Ascending aorta (tissue), 2 donors: ENCODE results near the gene TTC21B. TPM values are rescaled to one million over a fixed set of nuclear protein-coding genes. Genes with fewer than 3 reads are reported as not detected.

Experiments
- DNase-seq, 2 donors: peaks; one replicate each; pipeline ENCODE4 v3.0.0-alpha.2; 2019; ENCODE audit warnings: low spot score in 2 of 2
- H3K27ac ChIP-seq, 2 donors: fragments of 200-600 bp; sonication (generic); one replicate each; pipeline ENCODE4 v1.5.1; 2016 to 2017; ENCODE audit warnings: mild to moderate bottlenecking in 1 of 2
- H3K27me3 ChIP-seq: fragments of 200-600 bp; sonication (generic); one replicate; pipeline ENCODE4 v1.5.1; 2017
- H3K36me3 ChIP-seq, 2 donors: fragments of 200-600 bp; sonication (generic); one replicate each; pipeline ENCODE4 v1.5.1; 2016
- H3K4me1 ChIP-seq, 2 donors: fragments of 200-600 bp; sonication (generic); one replicate each; pipeline ENCODE4 v1.5.1; 2016 to 2017; ENCODE audit warnings: mild to moderate bottlenecking in 1 of 2
- H3K4me3 ChIP-seq, 2 donors: fragments of 200-600 bp; sonication (generic); one replicate each; pipeline ENCODE4 v1.5.1; 2016 to 2017; ENCODE audit warnings: mild to moderate bottlenecking in 1 of 2
- H3K9me3 ChIP-seq, 2 donors: fragments of 200-600 bp; sonication (generic); one replicate each; pipeline ENCODE4 v1.5.1; 2016
- intact Hi-C: fragments of 100-400 bp; cut with DNase I; formaldehyde crosslinking; loops from one replicate; pipeline ENCODE4 v1.15.1; 2023
- total RNA-seq: library from RNA; depleted of rRNA; stranded (reverse); fragments of >200 nt; gene quantifications from one replicate; pipeline ENCODE4 v1.1.0, GENCODE V29; 2016
- TF ChIP-seq, protein P1 (sequence below), 3 experiments: fragments of 200-600 bp in 2 of 3; fragments of 450-650 bp in 1 of 3; sonication (generic) in 2 of 3; IDR thresholded peaks; one replicate each; pipeline ENCODE4 v1.5.1; 2016 to 2019; ENCODE audit warnings: antibody characterized with exemption in 3 of 3, mild to moderate bottlenecking in 1 of 3, moderate library complexity in 1 of 3

Gene TTC21B
- total RNA-seq, 1 donor from 2014 or later: 5.5 TPM

DNA sequence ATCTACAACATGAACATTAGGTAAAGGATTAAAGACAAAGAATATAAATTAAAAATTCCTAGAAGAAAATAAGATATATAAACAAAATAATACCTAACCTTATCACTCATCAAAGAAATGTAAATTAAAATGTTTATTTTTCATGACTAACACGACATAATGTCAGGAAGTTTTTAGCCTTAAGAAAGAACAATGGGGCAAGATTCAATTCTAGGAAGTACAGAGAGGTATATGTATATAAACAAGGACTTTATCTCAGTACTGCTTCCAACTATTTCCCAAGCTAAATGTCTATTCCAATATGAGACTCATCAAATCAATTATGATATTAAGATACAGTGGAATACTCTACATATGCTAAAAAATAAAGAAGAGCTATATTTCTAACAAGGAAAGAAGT is 44.1 kb downstream of the TTC21B start:
- DNase-seq: no peak
- no peaks in the 10 kb centered on the region for H3K9me3 ChIP-seq
- H3K36me3 ChIP-seq: peaks cover 22 to 41% of the 10 kb centered on the region in 2 donors
- H3K27ac ChIP-seq: no peak overlapping the region
- H3K4me3 ChIP-seq: no peak overlapping the region
- no peaks in the 10 kb centered on the region for H3K4me1 ChIP-seq
- H3K27me3 ChIP-seq: no peaks in the 10 kb centered on the region
- TF ChIP-seq, protein P1, sequence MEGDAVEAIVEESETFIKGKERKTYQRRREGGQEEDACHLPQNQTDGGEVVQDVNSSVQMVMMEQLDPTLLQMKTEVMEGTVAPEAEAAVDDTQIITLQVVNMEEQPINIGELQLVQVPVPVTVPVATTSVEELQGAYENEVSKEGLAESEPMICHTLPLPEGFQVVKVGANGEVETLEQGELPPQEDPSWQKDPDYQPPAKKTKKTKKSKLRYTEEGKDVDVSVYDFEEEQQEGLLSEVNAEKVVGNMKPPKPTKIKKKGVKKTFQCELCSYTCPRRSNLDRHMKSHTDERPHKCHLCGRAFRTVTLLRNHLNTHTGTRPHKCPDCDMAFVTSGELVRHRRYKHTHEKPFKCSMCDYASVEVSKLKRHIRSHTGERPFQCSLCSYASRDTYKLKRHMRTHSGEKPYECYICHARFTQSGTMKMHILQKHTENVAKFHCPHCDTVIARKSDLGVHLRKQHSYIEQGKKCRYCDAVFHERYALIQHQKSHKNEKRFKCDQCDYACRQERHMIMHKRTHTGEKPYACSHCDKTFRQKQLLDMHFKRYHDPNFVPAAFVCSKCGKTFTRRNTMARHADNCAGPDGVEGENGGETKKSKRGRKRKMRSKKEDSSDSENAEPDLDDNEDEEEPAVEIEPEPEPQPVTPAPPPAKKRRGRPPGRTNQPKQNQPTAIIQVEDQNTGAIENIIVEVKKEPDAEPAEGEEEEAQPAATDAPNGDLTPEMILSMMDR (IDR thresholded peaks at IDR 0.05): no peak
- intact Hi-C loops: no loop called here

DNA sequence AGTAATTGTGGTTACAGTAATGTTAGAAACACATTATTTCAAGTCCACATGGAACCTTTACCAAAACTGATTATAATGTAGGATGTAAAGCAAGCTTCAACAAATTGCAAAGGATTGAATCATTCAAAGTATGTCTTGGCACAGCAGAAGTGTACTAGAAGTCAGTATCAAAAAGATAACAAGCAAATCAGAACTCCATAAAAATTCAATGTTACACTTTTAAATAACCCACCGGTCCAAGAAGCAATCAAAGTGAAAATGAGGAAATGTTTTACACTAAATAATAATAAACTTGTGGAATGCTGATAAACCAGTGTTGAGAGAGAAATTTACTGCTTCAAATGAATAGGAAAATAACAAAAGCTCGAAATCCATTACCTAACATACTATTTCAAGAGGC is 47.7 kb downstream of the TTC21B start:
- Histone ChIP-seq H3K9me3 (no peaks in the 10 kb centered on the region), H3K27me3 (no peaks in the 10 kb centered on the region), H3K4me1 (peaks cover 0 to 2% of the 10 kb centered on the region in 2 donors), H3K36me3 (peaks cover 3 to 16% of the 10 kb centered on the region in 2 donors), H3K27ac (no peak overlapping the region), H3K4me3 (no peak overlapping the region)
- DNase-seq: no peak
- intact Hi-C loops: no loop called here
- TF ChIP-seq, protein P1 (IDR thresholded peaks at IDR 0.05): no peak

DNA sequence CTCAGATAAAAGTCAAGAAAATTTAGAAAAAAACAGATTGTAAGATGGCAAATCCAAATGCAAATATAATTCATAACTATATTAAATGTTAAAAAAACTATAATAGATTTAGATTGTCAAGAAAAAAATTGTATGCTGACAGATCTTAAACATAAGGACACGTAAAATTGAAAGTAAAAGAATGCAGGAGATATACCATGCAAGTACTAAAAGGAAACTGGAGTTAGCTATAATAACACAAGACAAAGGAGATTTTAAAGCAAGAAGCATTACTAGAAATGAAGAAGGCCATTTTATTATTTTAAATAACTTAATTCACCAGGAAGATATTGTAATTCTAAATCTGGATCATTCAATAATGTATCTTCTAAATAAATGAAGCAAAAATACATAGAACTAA is 48.3 kb downstream of the TTC21B start:
- no peak for DNase-seq
- Histone ChIP-seq H3K36me3 (peaks cover 3 to 17% of the 10 kb centered on the region in 2 donors), H3K27ac (no peak overlapping the region), H3K4me1 (peaks cover 0 to 2% of the 10 kb centered on the region in 2 donors), H3K27me3 (no peaks in the 10 kb centered on the region), H3K4me3 (no peak overlapping the region), H3K9me3 (no peaks in the 10 kb centered on the region)
- intact Hi-C loops: no loop called here
- TF ChIP-seq, protein P1 (IDR thresholded peaks at IDR 0.05): no peak

DNA sequence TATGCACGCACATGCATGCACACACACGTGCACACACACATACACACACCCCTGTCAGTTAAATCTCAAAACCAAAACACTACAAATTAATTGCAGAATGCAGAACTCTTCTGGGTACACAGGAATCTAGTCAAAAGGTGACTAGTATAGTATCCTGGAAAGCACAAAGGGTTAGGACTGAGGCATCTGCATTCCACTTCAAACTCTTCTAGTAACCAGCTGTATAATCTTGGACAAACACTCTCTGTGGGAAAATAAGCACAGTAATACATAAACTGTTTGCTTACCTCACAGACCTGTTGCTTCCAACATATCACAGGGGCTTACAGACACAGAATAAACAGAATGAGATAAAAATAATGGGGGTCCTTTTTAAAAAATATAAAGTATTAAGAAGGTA is 49.1 kb downstream of the TTC21B start:
- Histone ChIP-seq H3K4me1 (peaks cover 0 to 2% of the 10 kb centered on the region in 2 donors), H3K9me3 (no peaks in the 10 kb centered on the region), H3K4me3 (no peak overlapping the region), H3K27me3 (no peaks in the 10 kb centered on the region), H3K36me3 (peaks cover 8 to 25% of the 10 kb centered on the region in 2 donors), H3K27ac (no peak overlapping the region)
- DNase-seq: no peak
- TF ChIP-seq, protein P1 (IDR thresholded peaks at IDR 0.05): no peak
- intact Hi-C loops: no loop called here

DNA sequence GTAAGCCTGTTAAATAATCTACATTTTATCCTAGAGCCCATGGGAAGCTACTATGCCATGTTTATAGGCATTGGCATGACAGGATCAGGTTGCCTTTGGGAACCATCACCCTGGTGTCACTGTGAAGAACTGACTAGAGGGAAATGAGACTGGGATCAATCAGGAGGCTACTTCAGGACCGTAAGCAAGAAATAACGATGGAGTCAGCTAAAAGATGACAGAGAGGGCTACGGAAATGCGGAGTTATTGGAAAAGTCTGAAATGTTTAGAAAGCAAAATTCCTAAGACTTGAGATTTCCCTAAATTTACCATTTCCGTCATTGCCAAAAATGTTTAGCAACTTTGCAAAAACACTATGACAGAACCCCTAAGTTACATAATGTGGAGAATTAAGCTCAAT is 50.2 kb downstream of the TTC21B start:
- no peaks in the 10 kb centered on the region for H3K9me3 ChIP-seq
- peak overlapping the region in 1 of 2 donors; percentile 17 for H3K4me3 ChIP-seq
- H3K27ac ChIP-seq: no peak overlapping the region
- H3K36me3 ChIP-seq: peaks cover 16 to 35% of the 10 kb centered on the region in 2 donors
- intact Hi-C loops: no loop called here
- TF ChIP-seq, protein P1 (IDR thresholded peaks at IDR 0.05): no peak
- no peaks in the 10 kb centered on the region for H3K27me3 ChIP-seq
- peaks cover 0 to 2% of the 10 kb centered on the region in 2 donors for H3K4me1 ChIP-seq
- DNase-seq: no peak

DNA sequence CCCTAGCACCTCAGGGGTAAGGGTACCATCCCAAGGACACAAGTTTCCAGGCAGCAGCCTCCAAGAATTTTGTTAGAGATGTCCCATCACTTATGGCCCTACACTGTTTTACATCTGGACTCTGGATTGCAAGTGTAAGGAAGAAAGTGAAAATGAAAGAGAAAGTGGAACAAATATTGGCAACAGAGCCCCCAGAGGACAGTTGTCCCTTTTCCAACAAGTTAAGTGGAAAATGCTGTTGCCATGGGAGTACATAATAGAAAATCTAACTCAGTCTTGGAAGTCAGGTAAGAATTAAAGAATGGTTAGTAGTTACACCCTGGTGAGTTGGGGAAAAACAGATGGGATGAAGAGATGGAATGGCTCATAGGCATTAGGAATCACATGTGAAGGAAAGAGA is 50.6 kb downstream of the TTC21B start:
- H3K4me3 ChIP-seq: peak overlapping the region; percentile 17 to 38
- intact Hi-C loops: no loop called here
- TF ChIP-seq, protein P1 (IDR thresholded peaks at IDR 0.05): no peak
- no peak for DNase-seq
- peaks cover 0 to 2% of the 10 kb centered on the region in 2 donors for H3K4me1 ChIP-seq
- H3K36me3 ChIP-seq: peaks cover 21 to 38% of the 10 kb centered on the region in 2 donors
- no peak overlapping the region for H3K27ac ChIP-seq
- no peaks in the 10 kb centered on the region for H3K9me3 ChIP-seq
- no peaks in the 10 kb centered on the region for H3K27me3 ChIP-seq
